GM18951 (cell line): ENCODE results near the gene SOCS4.

ENCODE experiments used
- POLR2A ChIP-seq: IDR thresholded peaks from 4 replicates; pipeline ENCODE4 v1.6.1; 2011; ENCODE audit warnings: mild to moderate bottlenecking; ENCODE audit not compliant: insufficient read length, insufficient read depth; ENCODE audit errors: extremely low read depth
- in situ Hi-C: fragments of 300-500 bp; cut with MboI; formaldehyde crosslinking; loops from one replicate; pipeline ENCODE4 v1.12.0; 2022; ENCODE audit warnings: low sequenced_read_pairs, mixed read lengths, inconsistent platforms; ENCODE audit not compliant: unreplicated experiment

The SOCS4 gene

DNA sequence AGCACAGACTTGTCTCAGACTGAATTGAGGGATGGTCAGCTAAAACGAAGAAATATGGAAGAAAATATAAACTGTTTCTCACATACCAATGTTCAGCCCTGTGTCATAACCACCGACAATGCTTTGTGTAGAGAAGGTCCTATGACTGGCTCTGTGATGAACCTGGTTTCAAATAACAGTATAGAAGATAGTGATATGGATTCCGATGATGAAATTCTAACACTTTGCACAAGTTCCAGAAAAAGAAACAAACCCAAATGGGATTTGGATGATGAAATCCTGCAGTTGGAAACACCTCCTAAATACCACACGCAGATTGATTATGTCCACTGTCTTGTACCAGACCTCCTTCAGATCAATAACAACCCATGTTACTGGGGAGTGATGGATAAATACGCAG, 16.5 kb downstream of the SOCS4 start:
- no peak for TF ChIP-seq POLR2A
- in situ Hi-C loops = no loop called here

DNA sequence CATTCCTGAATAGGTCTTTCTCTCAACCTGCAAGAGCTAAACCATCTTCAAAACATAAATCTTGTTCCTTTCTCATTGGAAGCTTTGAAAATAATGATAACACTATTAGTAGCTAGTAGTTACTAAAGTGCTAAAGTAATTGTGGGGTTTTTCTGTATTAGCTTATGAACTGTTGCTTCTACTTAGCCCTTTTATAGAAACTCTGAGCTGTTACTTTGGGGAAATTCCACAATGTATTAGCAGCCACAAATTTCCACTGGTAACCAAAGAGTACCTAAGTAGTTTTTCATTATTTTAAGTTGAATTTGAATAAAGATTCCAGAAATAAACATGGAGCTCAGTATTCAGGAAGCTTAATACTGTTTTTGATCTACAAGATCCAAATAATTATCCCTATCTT, 18.1 kb downstream of the SOCS4 start:
- TF ChIP-seq POLR2A = no peak
- in situ Hi-C loops = no loop called here

DNA sequence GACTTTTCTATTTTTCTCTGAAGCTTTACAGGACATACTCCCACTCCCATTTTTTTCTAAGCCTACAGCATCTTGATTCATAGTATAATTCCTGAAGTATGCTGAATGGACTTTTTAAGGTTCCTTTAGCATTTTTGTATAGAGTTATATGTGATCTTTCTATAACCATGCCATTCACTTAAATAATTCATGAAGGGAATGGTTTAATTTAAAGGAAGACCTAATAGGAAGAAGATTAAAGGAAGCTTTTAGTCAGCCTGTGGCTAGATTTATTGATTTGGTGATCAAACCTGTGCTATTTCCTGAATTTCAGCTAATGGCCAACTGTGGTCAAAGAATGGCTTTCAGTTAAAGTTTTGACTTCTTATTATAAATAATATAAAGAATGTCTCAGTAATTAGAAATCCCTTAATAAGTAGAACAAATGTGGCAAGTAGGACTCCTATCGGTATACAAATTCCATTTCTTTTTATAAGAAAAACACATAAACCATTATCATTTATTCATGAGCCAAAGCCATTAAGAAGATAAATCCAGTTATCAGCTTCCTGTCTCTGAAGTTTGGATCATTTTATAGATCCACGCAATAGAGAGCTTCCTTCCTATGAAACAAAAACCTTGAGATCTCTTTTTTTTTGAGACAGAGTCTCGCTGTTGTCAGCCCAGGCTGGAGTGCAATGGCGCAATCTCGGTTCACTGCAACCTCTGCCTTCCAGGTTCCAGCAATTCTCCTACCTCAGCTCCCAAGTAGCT, 20.4 kb downstream of the SOCS4 start:
- no peak for TF ChIP-seq POLR2A
- in situ Hi-C loops = no loop called here

DNA sequence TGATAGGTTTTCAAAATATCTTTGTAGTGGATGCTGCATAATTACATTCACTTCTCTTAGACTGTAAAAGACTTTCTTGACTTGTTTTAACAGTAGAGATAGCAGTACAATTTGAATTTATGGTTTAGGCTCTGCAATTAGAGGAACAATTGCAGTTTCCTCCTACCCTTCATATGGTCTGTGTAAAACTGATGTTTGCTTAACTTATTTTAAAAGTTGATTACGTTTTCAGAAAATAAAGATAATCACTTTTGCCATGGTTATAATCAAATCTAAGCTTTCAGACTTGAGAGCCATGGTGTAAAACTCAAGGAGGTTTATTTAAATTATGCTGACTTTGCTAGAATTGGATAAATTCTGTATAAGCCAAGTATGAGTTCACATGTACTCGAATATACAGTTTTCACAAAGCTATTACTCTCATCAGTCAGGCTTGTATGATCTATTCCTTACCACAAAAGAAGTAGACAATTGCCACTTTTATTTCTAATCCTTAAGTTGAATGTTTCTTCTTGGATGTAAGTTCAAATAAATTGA, 21.9 kb downstream of the SOCS4 start:
- in situ Hi-C loops = no loop called here
- TF ChIP-seq POLR2A = no peak

DNA sequence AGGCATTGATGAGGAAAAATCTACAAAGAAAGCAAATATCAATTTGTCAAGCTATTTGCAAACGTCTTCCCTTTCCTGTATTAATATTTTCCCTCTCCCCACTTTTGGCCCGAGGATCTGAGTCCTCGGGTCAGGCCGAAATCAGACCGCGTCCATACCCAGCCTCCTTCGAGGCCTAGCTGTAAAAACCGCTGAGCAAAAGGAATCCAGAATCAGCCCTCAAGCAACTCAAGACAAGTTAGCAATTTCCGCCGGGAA, 24.1 kb downstream of the SOCS4 start:
- no peak for TF ChIP-seq POLR2A
- in situ Hi-C loops = no loop called here

DNA sequence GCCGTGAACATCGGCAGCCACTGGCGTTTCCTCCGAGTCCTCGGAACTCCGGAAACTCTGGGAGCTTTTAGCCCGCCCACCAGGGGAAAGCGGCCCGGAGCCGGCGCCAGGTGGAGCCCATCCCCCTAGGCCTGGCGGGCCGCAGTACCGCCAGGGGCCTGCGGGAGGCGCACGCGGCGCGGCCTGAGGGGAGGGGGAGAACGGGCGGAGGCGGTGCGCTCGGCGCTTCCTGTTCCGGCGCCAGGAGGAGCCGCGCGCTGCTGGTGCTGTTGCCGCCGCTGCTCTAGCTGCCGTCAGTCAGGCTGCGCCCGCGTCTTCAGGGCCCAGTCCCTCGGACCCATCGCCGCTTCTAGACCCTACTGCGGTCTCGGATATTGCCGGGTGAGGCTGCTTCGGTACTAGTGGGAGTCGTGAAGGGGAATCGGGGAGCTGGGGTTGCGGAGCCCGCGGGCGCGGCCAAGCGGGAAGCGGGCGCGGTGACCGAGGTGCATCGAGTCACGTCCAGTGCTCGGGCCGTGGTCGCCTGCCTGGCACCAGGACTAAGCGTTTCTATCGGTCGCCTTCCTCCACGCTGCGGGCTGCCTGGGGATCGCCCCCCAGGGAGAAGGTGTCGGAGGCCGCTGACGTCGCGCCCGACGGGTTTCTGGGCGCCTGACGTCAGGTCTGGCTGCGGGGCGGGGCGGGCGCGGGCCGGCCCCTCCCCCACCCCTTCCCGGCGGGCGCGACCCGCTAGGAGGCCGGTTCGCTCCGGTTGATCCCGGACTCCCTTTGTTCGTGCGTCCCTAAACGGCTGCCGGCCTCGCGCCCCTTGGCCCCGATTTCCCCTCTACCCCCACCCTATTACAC, 24.6 kb downstream of the SOCS4 start, which contains the start of gene MAPK1IP1L:
Gene MAPK1IP1L (plus strand): TSS at position 225 of the 846 bp plus-strand sequence. CDS start 10,037 bp downstream, outside the sequence.
- TF ChIP-seq POLR2A = peak; percentile 99
- in situ Hi-C loops = no loop called here

DNA sequence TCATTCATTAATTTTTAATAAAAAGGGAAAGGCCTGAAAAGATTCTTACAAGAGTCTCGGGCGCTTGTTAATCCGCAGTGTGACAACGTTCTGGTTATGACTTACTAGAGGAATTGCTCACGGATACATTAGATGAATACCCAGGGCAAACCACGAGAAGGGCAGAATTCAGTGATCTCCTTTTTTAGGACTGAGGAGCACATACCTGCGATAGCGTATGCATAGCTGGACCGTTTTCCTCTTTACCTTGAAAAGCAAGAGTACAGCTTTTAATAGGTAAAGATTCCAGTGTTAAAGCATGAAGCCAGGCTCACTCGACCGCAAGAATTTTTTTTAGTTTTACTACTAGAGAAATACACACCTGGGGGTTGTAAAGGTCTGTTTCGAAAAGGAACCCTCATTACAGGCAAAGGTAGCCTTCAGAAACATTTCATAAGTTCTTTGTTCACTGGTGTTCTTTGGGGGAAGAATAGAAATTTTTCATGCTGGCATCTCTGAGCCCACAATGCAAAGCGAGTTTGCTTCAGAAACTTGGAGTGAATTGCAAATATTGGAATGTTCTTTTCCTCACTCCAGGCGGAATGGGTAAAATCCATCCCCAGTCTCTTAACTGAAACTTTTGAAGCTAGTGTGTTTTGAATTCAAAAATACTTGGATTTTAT, 25.4 kb downstream of the SOCS4 start:
- in situ Hi-C loops = no loop called here
- TF ChIP-seq POLR2A = no peak

DNA sequence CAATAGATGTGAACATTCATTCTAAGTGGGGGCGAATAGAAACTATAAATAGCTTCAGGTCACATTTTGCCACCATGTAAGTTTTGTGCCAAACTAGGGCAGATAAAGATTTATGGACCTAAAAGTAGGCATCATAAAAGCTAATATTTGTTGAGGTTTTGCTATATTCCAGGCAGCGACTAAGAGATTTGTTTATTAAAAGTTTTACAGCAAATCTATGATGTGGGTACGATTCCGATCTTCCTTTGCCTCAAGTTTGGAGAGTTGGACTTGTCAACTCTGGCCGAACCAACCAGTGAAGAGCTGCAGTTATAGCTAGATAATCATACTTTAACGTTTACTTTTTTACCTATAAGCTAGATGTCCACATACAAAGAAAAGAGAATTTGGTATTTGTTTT, 26.0 kb downstream of the SOCS4 start:
- no peak for TF ChIP-seq POLR2A
- in situ Hi-C loops = no loop called here

DNA sequence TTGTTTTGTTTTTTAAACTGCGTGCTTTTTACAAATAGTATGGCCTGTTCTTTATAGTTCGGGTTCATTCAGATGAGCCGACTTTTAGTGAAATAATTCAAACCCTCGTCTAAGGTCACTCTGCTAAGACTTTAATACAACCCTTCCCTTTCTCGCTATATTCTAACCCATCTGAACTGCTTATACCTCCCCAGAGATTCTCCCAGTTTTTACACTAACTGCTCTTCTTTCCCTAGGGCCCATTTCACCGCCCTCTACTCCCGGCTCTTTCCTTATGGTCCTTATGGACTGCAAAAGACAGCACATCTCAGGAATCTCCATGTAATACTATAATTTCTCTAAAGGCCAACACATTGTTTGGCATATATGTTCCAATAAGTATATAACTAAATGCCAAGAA, 26.5 kb downstream of the SOCS4 start:
- in situ Hi-C loops = no loop called here
- no peak for TF ChIP-seq POLR2A

DNA sequence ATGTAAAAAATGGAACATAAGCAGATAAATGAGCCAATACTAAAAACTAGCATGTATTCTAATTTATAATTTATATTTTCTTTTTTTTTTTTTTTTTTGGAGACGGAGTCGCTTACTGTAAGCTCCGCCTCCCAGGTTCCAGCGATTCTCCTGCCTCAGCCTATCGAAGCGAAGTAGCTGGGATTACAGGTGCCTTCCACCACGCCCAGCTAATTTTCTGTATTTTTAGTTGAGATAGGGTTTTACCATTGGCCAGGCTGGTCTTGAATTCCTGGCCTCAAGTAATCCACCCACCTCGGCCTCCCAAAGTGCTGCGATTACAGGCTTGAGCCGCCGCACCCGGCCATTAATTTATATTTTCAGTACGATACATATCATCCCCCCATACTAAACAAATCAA, 27.1 kb downstream of the SOCS4 start:
- TF ChIP-seq POLR2A = no peak
- in situ Hi-C loops = no loop called here

DNA sequence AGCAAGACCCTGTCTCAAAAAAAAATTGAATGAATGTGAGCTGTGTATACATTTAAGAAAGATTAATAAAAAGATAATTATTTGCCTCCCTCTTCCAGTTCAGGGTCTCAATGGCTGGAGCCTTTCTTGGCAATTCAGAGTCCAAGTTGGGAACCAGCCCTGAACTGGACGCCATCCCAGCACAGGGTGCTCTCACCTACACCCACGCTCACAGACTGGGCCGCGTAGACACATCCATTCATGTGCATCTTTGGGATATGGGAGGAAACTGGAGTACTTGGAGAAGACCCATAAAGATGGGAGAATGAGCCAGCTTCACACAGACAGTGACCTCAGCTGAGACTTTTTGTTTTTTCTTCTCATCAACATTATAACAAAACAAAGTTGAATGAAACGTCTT, 30.9 kb downstream of the SOCS4 start:
- no peak for TF ChIP-seq POLR2A
- in situ Hi-C loops = no loop called here

DNA sequence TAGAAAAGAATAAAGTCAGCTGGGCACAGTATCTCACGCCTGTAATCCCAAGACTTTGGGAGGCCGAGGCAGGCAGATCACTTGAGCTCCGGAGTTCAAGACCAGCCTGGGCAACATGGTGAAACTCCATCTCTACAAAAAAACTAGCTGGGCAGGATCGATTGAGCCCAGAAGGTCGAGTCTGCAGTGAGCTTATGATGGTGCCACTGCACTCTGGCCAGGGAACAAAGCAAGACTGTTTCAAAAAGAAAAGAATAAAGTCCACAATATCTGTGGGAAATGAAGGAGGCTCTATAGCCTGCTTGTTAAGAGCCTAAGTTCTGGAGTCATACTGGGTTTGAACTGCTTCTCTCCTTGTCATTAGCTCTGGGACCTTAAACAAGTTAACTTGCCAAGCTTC, 32.3 kb downstream of the SOCS4 start:
- TF ChIP-seq POLR2A = no peak
- in situ Hi-C loops = no loop called here
